OCI-LY7 (cell line): ENCODE data around the gene MIEF1. TPM values are rescaled to one million over a fixed set of nuclear protein-coding genes. Genes with fewer than 3 reads are reported as not detected.

Experiments used
- BruUV-seq: library from RNA; stranded (reverse); fragments of 400-500 nt; replicated peaks from 2 replicates; lab custom pipeline; 2021; lab: Mats Ljungman, UMichigan
- CTCF ChIA-PET: fragments of 300-600 bp; sonication (Branson Sonifier 250); formaldehyde crosslinking; loops from one replicate; lab custom pipeline; 2022; ENCODE audit warnings: antibody characterized with exemption; ENCODE audit not compliant: unreplicated experiment; lab: Charles Lee
- POLR2A ChIA-PET: fragments of 300-600 bp; sonication (Branson Sonifier 250); formaldehyde crosslinking; loops from one replicate; lab custom pipeline; 2022; ENCODE audit warnings: antibody characterized with exemption; lab: Charles Lee
- DNase-seq: peaks from one replicate; pipeline ENCODE4 v3.0.0-alpha.2; 2015; ENCODE audit warnings: low spot score
- H2AFZ ChIP-seq: fragments of 200-600 bp; sonication (generic), shearing (Covaris generic); 2 replicates; pipeline ENCODE4 v1.6.1; 2014; ENCODE audit warnings: mild to moderate bottlenecking, antibody characterized with exemption, low read length, moderate library complexity
- H3K27ac ChIP-seq: fragments of 200-600 bp; sonication (generic); 2 replicates; pipeline ENCODE4 v1.5.1; 2014; ENCODE audit warnings: mixed run types, low read depth, mild to moderate bottlenecking, moderate library complexity, low read length, inconsistent platforms; ENCODE audit not compliant: poor library complexity, severe bottlenecking
- H3K36me3 ChIP-seq: fragments of 200-600 bp; sonication (generic); 2 replicates; pipeline ENCODE4 v1.6.1; 2014; ENCODE audit warnings: mild to moderate bottlenecking, antibody characterized with exemption, low read length, moderate library complexity, mixed read lengths; ENCODE audit not compliant: insufficient read depth
- H3K4me1 ChIP-seq: fragments of 200-600 bp; sonication (generic); 2 replicates; pipeline ENCODE4 v1.5.1; 2014; ENCODE audit warnings: mild to moderate bottlenecking, low read length; ENCODE audit not compliant: insufficient read depth, poor library complexity, severe bottlenecking
- H3K4me2 ChIP-seq: fragments of 200-600 bp; sonication (generic); 2 replicates; pipeline ENCODE4 v1.6.1; 2014; ENCODE audit warnings: mild to moderate bottlenecking, low read length
- H3K4me3 ChIP-seq: fragments of 200-600 bp; sonication (generic); 2 replicates; pipeline ENCODE4 v1.5.1; 2014; ENCODE audit warnings: mild to moderate bottlenecking, low read depth, low read length; ENCODE audit not compliant: poor library complexity, severe bottlenecking
- H3K79me2 ChIP-seq: fragments of 200-600 bp; sonication (generic); 2 replicates; pipeline ENCODE4 v1.6.1; 2016; ENCODE audit warnings: low read depth, mild to moderate bottlenecking, low read length, moderate library complexity, mixed read lengths; ENCODE audit not compliant: insufficient read depth
- H3K9me2 ChIP-seq: fragments of 200-600 bp; sonication (generic); 2 replicates; pipeline ENCODE4 v1.6.1; 2016; ENCODE audit warnings: mild to moderate bottlenecking, low read length, mixed read lengths; ENCODE audit not compliant: insufficient read depth
- H3K9me3 ChIP-seq: fragments of 200-600 bp; sonication (generic); 2 replicates; pipeline ENCODE4 v1.6.1; 2014; ENCODE audit warnings: mild to moderate bottlenecking, mixed run types, low read length, mixed read lengths
- H4K20me1 ChIP-seq: fragments of 200-600 bp; sonication (generic); 2 replicates; pipeline ENCODE4 v1.6.1; 2014; ENCODE audit warnings: mild to moderate bottlenecking, antibody characterized with exemption, low read length, moderate library complexity, mixed read lengths; ENCODE audit not compliant: insufficient read depth
- EZH2phosphoT487 ChIP-seq: fragments of 200-600 bp; sonication (generic); IDR thresholded peaks from 2 replicates; pipeline ENCODE4 v1.6.1; 2018; ENCODE audit warnings: low read depth, borderline replicate concordance, mild to moderate bottlenecking, mixed run types, antibody characterized with exemption, low read length, moderate library complexity, mixed read lengths
- intact Hi-C: fragments of 100-400 bp; cut with micrococcal nuclease; formaldehyde crosslinking; loops from one replicate; pipeline ENCODE4 v1.10.0; 2022; ENCODE audit not compliant: unreplicated experiment
- total RNA-seq, 2 experiments: library from RNA; depleted of rRNA in 1 of 2; stranded (reverse); fragments of >200 nt in 1 of 2; shearing (Covaris generic) in 1 of 2; gene quantifications; 2 replicates each; pipeline ENCODE4 v1.2.3, GENCODE V29; 2014 to 2022
- TF ChIP-seq, protein P1 (sequence below): fragments of 200-600 bp; sonication (generic); conservative IDR thresholded peaks from 2 replicates; pipeline ENCODE4 v1.5.1; 2014; ENCODE audit warnings: mild to moderate bottlenecking, antibody characterized with exemption, low read length, moderate library complexity, mixed read lengths

MIEF1 gene
- total RNA-seq, 2 experiments from 2014 or later = 32.5 to 55.0 TPM

DNA sequence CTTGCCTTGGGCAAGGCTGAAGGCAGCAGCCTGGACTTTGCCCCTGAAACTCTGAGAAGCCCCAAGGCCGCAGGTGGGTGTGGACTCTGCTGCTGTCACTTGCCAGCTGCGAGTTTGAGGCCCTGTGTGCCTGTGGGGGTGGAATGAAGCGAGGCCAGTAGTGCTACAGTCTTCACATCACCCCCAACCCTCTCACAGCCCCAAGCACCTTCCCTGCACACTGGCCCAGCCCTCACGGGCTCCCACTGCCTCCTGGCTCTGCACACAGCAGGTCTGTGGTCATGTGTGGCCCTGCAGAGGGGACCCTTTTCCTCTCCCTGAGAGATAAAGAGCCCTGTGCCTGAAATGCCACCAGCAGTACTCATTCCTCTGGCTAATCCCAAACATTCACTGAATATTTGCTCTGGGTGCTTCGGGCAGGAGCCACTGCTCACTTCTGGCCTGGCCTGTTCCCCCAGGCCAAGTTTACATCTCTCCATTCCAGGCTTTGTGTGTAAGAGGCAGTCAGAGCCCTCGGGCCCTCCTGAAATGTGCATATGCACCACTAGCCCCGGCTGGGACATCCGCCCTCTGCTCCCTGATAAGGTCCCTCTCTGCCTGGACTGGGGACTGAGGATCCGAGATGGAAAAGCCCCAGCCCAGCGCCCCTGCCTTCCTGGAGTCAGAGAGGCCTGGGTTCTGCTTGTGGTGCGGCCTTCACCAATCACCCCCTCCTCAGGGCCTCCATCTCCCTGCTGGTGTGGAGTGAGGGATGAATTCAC lies 27.6 kb upstream of the MIEF1 start:
- H3K9me3 ChIP-seq = no peaks in the 10 kb centered on the region
- POLR2A ChIA-PET = interaction anchor here (0.6 kb wide), 2 partner anchors 127 to 581 kb away, joined by 4 to 5 read pairs; no protein-coding TSS in a partner anchor
- peaks cover 53% of the 10 kb centered on the region for H3K4me1 ChIP-seq
- peaks cover 14% of the 10 kb centered on the region; the same call in 1 of the 2 replicates for H3K79me2 ChIP-seq
- no peaks in the 10 kb centered on the region for H3K9me2 ChIP-seq
- H4K20me1 ChIP-seq = peaks cover 6% of the 10 kb centered on the region; the same call in 1 of the 2 replicates
- no peak overlapping the region for H3K4me3 ChIP-seq
- H3K4me2 ChIP-seq = no peak overlapping the region
- H2AFZ ChIP-seq = no peak overlapping the region
- no peak for DNase-seq
- CTCF ChIA-PET = interaction anchor here (0.7 kb wide), 1 partner anchor 27 kb away, joined by 6 read pairs; no protein-coding TSS in a partner anchor
- intact Hi-C loops = loop anchor here (5.0 kb wide), 1 partner anchor 77 kb away; the partner anchor contains the start of gene TAB1
- peaks cover 43% of the 10 kb centered on the region for H3K36me3 ChIP-seq
- no TSS peak for BruUV-seq
- TF ChIP-seq EZH2phosphoT487 = no peak
- TF ChIP-seq, protein P1, sequence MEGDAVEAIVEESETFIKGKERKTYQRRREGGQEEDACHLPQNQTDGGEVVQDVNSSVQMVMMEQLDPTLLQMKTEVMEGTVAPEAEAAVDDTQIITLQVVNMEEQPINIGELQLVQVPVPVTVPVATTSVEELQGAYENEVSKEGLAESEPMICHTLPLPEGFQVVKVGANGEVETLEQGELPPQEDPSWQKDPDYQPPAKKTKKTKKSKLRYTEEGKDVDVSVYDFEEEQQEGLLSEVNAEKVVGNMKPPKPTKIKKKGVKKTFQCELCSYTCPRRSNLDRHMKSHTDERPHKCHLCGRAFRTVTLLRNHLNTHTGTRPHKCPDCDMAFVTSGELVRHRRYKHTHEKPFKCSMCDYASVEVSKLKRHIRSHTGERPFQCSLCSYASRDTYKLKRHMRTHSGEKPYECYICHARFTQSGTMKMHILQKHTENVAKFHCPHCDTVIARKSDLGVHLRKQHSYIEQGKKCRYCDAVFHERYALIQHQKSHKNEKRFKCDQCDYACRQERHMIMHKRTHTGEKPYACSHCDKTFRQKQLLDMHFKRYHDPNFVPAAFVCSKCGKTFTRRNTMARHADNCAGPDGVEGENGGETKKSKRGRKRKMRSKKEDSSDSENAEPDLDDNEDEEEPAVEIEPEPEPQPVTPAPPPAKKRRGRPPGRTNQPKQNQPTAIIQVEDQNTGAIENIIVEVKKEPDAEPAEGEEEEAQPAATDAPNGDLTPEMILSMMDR = no peak
- no peak overlapping the region for H3K27ac ChIP-seq

DNA sequence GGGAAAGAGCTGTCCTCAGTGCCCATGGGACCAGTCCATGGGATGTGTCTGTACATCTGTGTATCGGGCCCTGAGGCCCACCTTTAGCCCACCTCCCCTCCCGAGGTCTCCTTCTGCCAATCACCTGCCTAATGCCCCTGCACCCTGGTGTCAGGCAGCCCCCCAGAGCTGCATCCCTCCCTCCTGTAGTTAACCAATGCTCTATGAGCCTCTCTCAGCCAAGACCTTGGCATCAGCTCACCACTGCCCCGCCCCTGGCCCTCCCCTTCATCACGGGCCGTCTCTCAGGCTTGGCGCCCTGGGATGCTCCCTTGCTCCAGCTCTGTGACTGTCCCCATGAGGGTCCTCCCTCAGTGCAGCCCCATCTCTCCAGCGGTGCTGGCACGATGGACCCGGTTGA lies 26.8 kb upstream of the MIEF1 start:
- BruUV-seq = no TSS peak
- H3K9me3 ChIP-seq = no peaks in the 10 kb centered on the region
- H3K36me3 ChIP-seq = peaks cover 49% of the 10 kb centered on the region
- H3K27ac ChIP-seq = no peak overlapping the region
- no peak overlapping the region for H2AFZ ChIP-seq
- H3K4me3 ChIP-seq = no peak overlapping the region
- POLR2A ChIA-PET = interaction anchor here (0.6 to 1.2 kb wide), 2 partner anchors 19 to 580 kb away, joined by 3 to 4 read pairs; no protein-coding TSS in a partner anchor
- H3K4me1 ChIP-seq = peaks cover 45% of the 10 kb centered on the region
- no peaks in the 10 kb centered on the region for H3K9me2 ChIP-seq
- DNase-seq = no peak
- CTCF ChIA-PET = interaction anchor here (0.6 to 0.7 kb wide), 2 partner anchors 8 to 28 kb away, joined by 3 to 6 read pairs; no protein-coding TSS in a partner anchor
- H3K4me2 ChIP-seq = no peak overlapping the region
- intact Hi-C loops = no loop called here
- H4K20me1 ChIP-seq = peaks cover 6% of the 10 kb centered on the region; the same call in 1 of the 2 replicates
- TF ChIP-seq EZH2phosphoT487 = no peak
- peaks cover 12% of the 10 kb centered on the region; the same call in 1 of the 2 replicates for H3K79me2 ChIP-seq

DNA sequence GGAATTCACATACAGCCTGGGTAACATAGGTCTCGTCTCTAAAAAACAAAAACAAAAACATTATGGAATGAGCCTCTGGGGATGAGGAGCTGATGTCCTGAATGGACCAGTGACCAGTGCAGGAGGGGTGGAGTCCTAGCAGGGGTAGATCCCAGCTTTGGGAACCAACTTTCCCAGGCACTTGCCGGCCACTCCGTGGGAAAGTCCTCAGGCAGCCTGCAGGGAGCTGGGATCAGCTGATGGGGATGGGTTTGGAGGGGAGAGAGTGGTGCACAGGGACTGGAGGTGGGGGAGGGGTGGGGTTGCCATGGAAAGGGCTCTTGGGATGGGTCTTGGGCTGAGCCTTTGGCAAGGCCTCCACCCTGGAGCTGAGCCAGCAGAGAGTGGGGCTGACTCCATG lies 26.2 kb upstream of the MIEF1 start:
- BruUV-seq = no TSS peak
- H3K4me1 ChIP-seq = peaks cover 39% of the 10 kb centered on the region
- H3K79me2 ChIP-seq = peaks cover 6% of the 10 kb centered on the region; the same call in 1 of the 2 replicates
- no peak overlapping the region for H2AFZ ChIP-seq
- peaks cover 55% of the 10 kb centered on the region for H3K36me3 ChIP-seq
- H3K9me2 ChIP-seq = no peaks in the 10 kb centered on the region
- intact Hi-C loops = no loop called here
- TF ChIP-seq, protein P1 = no peak
- no peak overlapping the region for H3K4me2 ChIP-seq
- ChIA-PET CTCF (interaction anchor here (0.6 kb wide), 1 partner anchor 9 kb away, joined by 3 read pairs; no protein-coding TSS in a partner anchor), POLR2A (interaction anchor here (1.2 kb wide), 1 partner anchor 18 kb away, joined by 3 read pairs; no protein-coding TSS in a partner anchor)
- DNase-seq = no peak
- no peak overlapping the region for H3K27ac ChIP-seq
- H3K9me3 ChIP-seq = no peaks in the 10 kb centered on the region
- H3K4me3 ChIP-seq = no peak overlapping the region
- H4K20me1 ChIP-seq = peaks cover 6% of the 10 kb centered on the region; the same call in 1 of the 2 replicates
